IPS DF 6.9 (cell line): ENCODE measurements around the gene NAPB.

Experiments used
- DNase-seq: peaks from one replicate; pipeline ENCODE4 v3.0.0-alpha.2; 2013; ENCODE audit warnings: low read depth, low spot score
- H3K27ac ChIP-seq: one replicate; pipeline ENCODE4 v1.5.1; 2013; ENCODE audit warnings: low read length, control low read depth
- H3K27me3 ChIP-seq: 2 replicates; pipeline ENCODE4 v1.6.1; 2013; ENCODE audit warnings: mild to moderate bottlenecking, low read length; ENCODE audit not compliant: control insufficient read depth, insufficient read depth
- H3K36me3 ChIP-seq: 2 replicates; pipeline ENCODE4 v1.6.1; 2013; ENCODE audit warnings: low read length; ENCODE audit not compliant: control insufficient read depth, insufficient read depth
- H3K4me1 ChIP-seq: 2 replicates; pipeline ENCODE4 v1.6.1; 2013; ENCODE audit warnings: low read length; ENCODE audit not compliant: control insufficient read depth, insufficient read depth
- H3K4me3 ChIP-seq: 2 replicates; pipeline ENCODE4 v1.5.1; 2013; ENCODE audit warnings: mild to moderate bottlenecking, low read length
- H3K9me3 ChIP-seq: 2 replicates; pipeline ENCODE4 v1.6.1; 2013; ENCODE audit warnings: low read length, inconsistent platforms; ENCODE audit not compliant: control insufficient read depth, insufficient read depth
- WGBS: extraction: QIAGEN DNeasy Blood & Tissue Kit; methylation state at CpG from one replicate; pipeline ENCODE4 v1.1.7; 2013; ENCODE audit warnings: mixed read lengths, missing lambda C conversion rate; ENCODE audit not compliant: insufficient read length, insufficient coverage; 5-methylcytosine and 5-hydroxymethylcytosine counted together

NAPB gene

GRCh38 chr20:23404196-23404595 lies 17.1 kb downstream of the NAPB start:
- Histone ChIP-seq H3K4me1 (no peaks in the 10 kb centered on the region), H3K27ac (no peak overlapping the region), H3K27me3 (no peaks in the 10 kb centered on the region), H3K9me3 (no peaks in the 10 kb centered on the region), H3K36me3 (no peaks in the 10 kb centered on the region), H3K4me3 (no peak overlapping the region)
- no peak for DNase-seq
- WGBS = no CpG with 5 or more reads among the region's 3 CpGs

GRCh38 chr20:23403751-23404150 lies 17.5 kb downstream of the NAPB start:
- H3K27me3 ChIP-seq = no peaks in the 10 kb centered on the region
- DNase-seq = no peak
- WGBS = no CpG with 5 or more reads among the region's 5 CpGs
- no peaks in the 10 kb centered on the region for H3K4me1 ChIP-seq
- no peak overlapping the region for H3K27ac ChIP-seq
- H3K36me3 ChIP-seq = no peaks in the 10 kb centered on the region
- no peaks in the 10 kb centered on the region for H3K9me3 ChIP-seq
- H3K4me3 ChIP-seq = no peak overlapping the region

- no peaks in the 10 kb centered on the region for H3K4me1 ChIP-seq
- no CpG with 5 or more reads among the region's 5 CpGs for WGBS
- DNase-seq = no peak
Observed at GRCh38 chr20:23401051-23401450, 20.2 kb downstream of the NAPB start.

GRCh38 chr20:23399568-23400241 lies 21.6 kb downstream of the NAPB start:
- WGBS = no CpG with 5 or more reads among the region's 6 CpGs
- Histone ChIP-seq H3K9me3 (no peaks in the 10 kb centered on the region), H3K36me3 (no peaks in the 10 kb centered on the region), H3K4me1 (no peaks in the 10 kb centered on the region), H3K27ac (no peak overlapping the region), H3K4me3 (no peak overlapping the region), H3K27me3 (no peaks in the 10 kb centered on the region)
- no peak for DNase-seq

More at GRCh38 chr20:23401051-23401450, 20.2 kb downstream of the NAPB start:
- H3K27ac ChIP-seq = no peak overlapping the region
- no peaks in the 10 kb centered on the region for H3K36me3 ChIP-seq
- no peaks in the 10 kb centered on the region for H3K27me3 ChIP-seq
- no peak overlapping the region for H3K4me3 ChIP-seq
- no peaks in the 10 kb centered on the region for H3K9me3 ChIP-seq

GRCh38 chr20:23397961-23398360 lies 23.3 kb downstream of the NAPB start:
- no peak for DNase-seq
- H3K36me3 ChIP-seq = 0 out of 2 replicates have a peak, but pooled peaks cover 5% of the 10 kb centered on the region
- no CpG with 5 or more reads among the region's 2 CpGs for WGBS
- H3K4me3 ChIP-seq = no peak overlapping the region
- no peak overlapping the region for H3K27ac ChIP-seq
- no peaks in the 10 kb centered on the region for H3K9me3 ChIP-seq
- H3K27me3 ChIP-seq = no peaks in the 10 kb centered on the region
- H3K4me1 ChIP-seq = no peaks in the 10 kb centered on the region

GRCh38 chr20:23396950-23397627 lies 24.2 kb downstream of the NAPB start:
- Histone ChIP-seq H3K27me3 (no peaks in the 10 kb centered on the region), H3K36me3 (0 out of 2 replicates have a peak, but pooled peaks cover 5% of the 10 kb centered on the region), H3K4me3 (no peak overlapping the region), H3K4me1 (no peaks in the 10 kb centered on the region), H3K27ac (no peak overlapping the region), H3K9me3 (no peaks in the 10 kb centered on the region)
- no CpG with 5 or more reads among the region's 6 CpGs for WGBS
- DNase-seq = no peak

- H3K4me3 ChIP-seq = no peak overlapping the region
- no peaks in the 10 kb centered on the region for H3K27me3 ChIP-seq
- H3K27ac ChIP-seq = no peak overlapping the region
- 0 out of 2 replicates have a peak, but pooled peaks cover 5% of the 10 kb centered on the region for H3K36me3 ChIP-seq
- H3K4me1 ChIP-seq = no peaks in the 10 kb centered on the region
- no peak for DNase-seq
- H3K9me3 ChIP-seq = no peaks in the 10 kb centered on the region
- WGBS = no CpG with 5 or more reads among the region's 4 CpGs
Observed at GRCh38 chr20:23393996-23394775, 27.1 kb downstream of the NAPB start.

- H3K36me3 ChIP-seq = 0 out of 2 replicates have a peak, but pooled peaks cover 5% of the 10 kb centered on the region
- WGBS = no CpG with 5 or more reads among the region's 4 CpGs
- no peak for DNase-seq
- no peak overlapping the region for H3K27ac ChIP-seq
- no peaks in the 10 kb centered on the region for H3K27me3 ChIP-seq
- H3K9me3 ChIP-seq = no peaks in the 10 kb centered on the region
- H3K4me1 ChIP-seq = no peaks in the 10 kb centered on the region
- H3K4me3 ChIP-seq = no peak overlapping the region
Observed at GRCh38 chr20:23391707-23392310, 29.5 kb downstream of the NAPB start.

GRCh38 chr20:23390091-23390774 lies 31.1 kb downstream of the NAPB start:
- no peaks in the 10 kb centered on the region for H3K27me3 ChIP-seq

GRCh38 chr20:23387118-23387443 lies 34.2 kb downstream of the NAPB start:
- Histone ChIP-seq H3K4me3 (no peak overlapping the region), H3K9me3 (no peaks in the 10 kb centered on the region), H3K4me1 (no peaks in the 10 kb centered on the region), H3K27me3 (no peaks in the 10 kb centered on the region), H3K27ac (no peak overlapping the region), H3K36me3 (no peaks in the 10 kb centered on the region)
- DNase-seq = no peak
- no CpG with 5 or more reads among the region's 3 CpGs for whole genome bisulfite sequencing

More at GRCh38 chr20:23390091-23390774, 31.1 kb downstream of the NAPB start:
- Histone ChIP-seq H3K4me1 (no peaks in the 10 kb centered on the region), H3K9me3 (no peaks in the 10 kb centered on the region), H3K4me3 (no peak overlapping the region), H3K27ac (no peak overlapping the region), H3K36me3 (0 out of 2 replicates have a peak, but pooled peaks cover 5% of the 10 kb centered on the region)
- no CpG with 5 or more reads among the region's 1 CpG for WGBS
- DNase-seq = no peak
